Measurements from ENCODE around the gene PSMD9. TPM values are rescaled to one million over a fixed set of nuclear protein-coding genes. Genes with fewer than 3 reads are reported as not detected.
"Not testable (repeated sequence)": the region's sequence is repeated elsewhere in the genome, so short reads cannot be mapped to it uniquely, and the experiment has no call there.

The PSMD9 gene
- total RNA-seq, 1 experiment from 2014 or later = 150 TPM

DNA sequence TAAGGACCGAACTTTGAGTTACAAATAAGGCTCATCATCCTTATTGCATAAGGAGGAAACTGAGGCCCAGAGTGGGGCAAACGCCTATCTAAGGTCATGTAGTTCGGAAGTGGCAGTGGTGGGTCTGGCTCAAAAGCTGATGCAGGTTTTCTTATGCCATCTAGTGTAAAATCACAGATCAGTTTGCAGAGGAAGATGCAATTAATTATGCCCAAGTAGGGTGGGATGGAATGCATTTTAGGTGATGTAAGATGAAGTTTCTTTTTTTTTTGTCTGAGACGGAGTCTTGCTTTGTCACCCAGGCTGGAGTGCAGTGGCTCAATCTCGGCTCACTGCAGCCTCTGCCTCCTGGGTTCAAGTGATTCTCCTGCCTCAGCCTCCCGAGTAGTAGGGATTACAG is 1.1 kb downstream of the PSMD9 start:
- DNase-seq (ENCODE audit: low read depth in 1 of 2, low spot score in 2 of 2); H3K9me3 ChIP-seq (replicated peaks); H3K27me3 ChIP-seq (replicated peaks); H3K27ac ChIP-seq: not testable (repeated sequence)
- Histone ChIP-seq H3K36me3 (peaks cover 22% of the 10 kb centered on the region), H3K4me3 (peak overlapping the region; percentile 77), H3K4me1 (replicated peaks) (peaks cover 29% of the 10 kb centered on the region)

DNA sequence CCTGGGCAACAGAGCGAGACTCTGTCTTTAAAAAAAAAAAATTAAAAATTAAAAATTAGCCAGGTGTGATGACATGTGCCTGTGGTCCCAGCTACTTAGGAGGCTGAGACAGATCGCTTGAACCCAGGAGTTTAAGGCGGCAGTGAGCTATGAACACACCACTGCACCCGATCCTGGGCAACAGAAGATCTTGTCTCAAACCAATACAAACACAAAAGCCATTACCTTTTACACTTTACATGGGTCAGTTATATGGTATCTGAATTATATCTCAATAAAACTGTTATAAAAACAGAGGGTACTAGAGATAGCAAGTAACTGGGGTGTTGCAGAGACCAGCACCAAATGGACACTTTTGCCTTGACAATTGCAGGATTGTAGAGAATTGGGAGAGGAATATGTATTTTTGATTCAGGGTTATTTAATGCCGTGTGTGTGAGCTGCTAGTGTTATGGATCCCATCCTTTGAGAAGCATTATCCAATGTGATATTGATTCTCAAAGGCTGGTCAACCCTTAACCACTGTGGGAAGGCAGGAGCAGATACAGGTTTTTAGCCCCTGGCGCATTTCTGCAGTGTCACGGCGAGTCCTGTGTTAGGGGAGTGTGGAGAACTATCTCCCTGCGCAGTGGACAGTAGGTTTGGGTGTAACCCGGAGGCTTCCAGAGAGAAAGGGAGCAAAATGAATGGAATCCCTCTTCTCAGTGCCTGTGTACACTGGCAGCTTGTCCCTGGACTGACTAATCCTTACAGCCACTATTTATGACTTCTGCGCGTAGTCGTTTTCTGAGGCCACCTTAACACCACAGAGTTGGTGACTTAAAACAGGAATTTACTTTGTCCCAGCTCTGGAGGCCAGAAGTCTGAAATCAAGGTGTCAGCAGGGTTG is 4.3 kb downstream of the PSMD9 start:
- Histone ChIP-seq H3K27me3 (replicated peaks) (no peaks in the 10 kb centered on the region), H3K36me3 (peaks cover 49% of the 10 kb centered on the region), H3K27ac (peak overlapping the region; percentile 37; the same call in 1 of the 2 replicates), H3K4me3 (no peak overlapping the region), H3K4me1 (replicated peaks) (peaks cover 28% of the 10 kb centered on the region), H3K9me3 (replicated peaks) (no peaks in the 10 kb centered on the region)
- DNase-seq (ENCODE audit: low read depth in 1 of 2, low spot score in 2 of 2) = no peak

DNA sequence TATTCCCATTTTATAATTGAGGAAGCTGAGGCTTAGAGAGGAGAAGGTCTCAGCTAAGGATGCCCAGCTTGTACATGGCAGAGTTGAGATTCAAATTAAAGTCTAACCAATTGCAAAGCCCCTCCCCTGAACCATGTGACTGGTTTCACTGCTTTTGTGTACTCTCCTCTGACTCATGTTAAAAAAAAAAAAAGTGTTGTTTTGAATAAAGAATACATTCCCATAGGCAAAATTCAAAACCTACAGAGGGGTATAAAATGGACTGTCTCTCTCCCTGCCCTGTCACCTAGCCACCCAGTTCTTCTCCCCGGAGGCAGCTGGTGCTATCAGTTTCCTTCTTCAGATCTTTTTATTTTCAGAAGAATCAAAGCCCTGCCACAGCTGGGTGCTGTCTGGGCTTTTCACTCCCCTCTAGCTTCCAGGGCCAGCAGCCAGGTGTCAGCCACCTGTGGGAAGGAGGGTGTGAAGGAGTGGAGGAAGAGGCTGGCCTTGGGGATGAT is 5.4 kb downstream of the PSMD9 start:
- DNase-seq (ENCODE audit: low read depth in 1 of 2, low spot score in 2 of 2) = peak; percentile 55 to 58

GRCh38 chr12:121894633-121895032 is 6.0 kb downstream of the PSMD9 start:
- Histone ChIP-seq H3K27me3 (replicated peaks) (no peaks in the 10 kb centered on the region), H3K4me3 (no peak overlapping the region), H3K4me1 (replicated peaks) (peaks cover 21% of the 10 kb centered on the region), H3K36me3 (peaks cover 60% of the 10 kb centered on the region), H3K27ac (no peak overlapping the region), H3K9me3 (replicated peaks) (no peaks in the 10 kb centered on the region)
- DNase-seq (ENCODE audit: low read depth in 1 of 2, low spot score in 2 of 2) = no peak

More for the DNA sequence above, 5.4 kb downstream of the PSMD9 start:
- Histone ChIP-seq H3K36me3 (peaks cover 54% of the 10 kb centered on the region), H3K4me3 (no peak overlapping the region), H3K27ac (peak overlapping the region; percentile 37), H3K9me3 (replicated peaks) (no peaks in the 10 kb centered on the region), H3K27me3 (replicated peaks) (no peaks in the 10 kb centered on the region), H3K4me1 (replicated peaks) (peaks cover 24% of the 10 kb centered on the region)

DNA sequence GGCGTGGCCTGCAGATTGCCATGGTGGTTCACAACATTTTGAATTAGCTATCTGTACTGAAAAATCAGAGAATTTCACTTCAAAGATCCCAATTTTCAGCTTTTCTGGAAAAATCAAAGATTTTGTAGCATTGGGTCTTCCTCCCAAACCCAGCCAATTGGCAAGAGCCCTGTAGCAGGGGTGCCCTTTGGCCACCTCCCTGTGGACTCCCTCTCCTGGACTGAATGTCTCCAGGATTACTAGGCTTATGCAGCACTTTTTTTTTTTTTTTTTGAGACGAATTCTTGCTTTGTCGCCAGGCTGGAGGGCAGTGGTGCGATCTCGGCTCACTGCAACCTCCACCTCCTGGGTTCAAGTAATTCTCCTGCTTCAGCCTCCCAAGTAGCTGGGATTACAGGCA is 9.7 kb downstream of the PSMD9 start:
- Histone ChIP-seq H3K27ac (no peak overlapping the region), H3K4me3 (no peak overlapping the region), H3K36me3 (peaks cover 82% of the 10 kb centered on the region), H3K27me3 (replicated peaks) (no peaks in the 10 kb centered on the region), H3K9me3 (replicated peaks) (no peaks in the 10 kb centered on the region), H3K4me1 (replicated peaks) (peaks cover 13% of the 10 kb centered on the region)
- DNase-seq (ENCODE audit: low read depth in 1 of 2, low spot score in 2 of 2) = no peak

GRCh38 chr12:121899590-121899989 is 11.0 kb downstream of the PSMD9 start:
- no peak overlapping the region for H3K4me3 ChIP-seq
- H3K27me3 ChIP-seq (replicated peaks) = no peaks in the 10 kb centered on the region
- DNase-seq (ENCODE audit: low read depth in 1 of 2, low spot score in 2 of 2) = no peak
- H3K4me1 ChIP-seq (replicated peaks) = peaks cover under 1% of the 10 kb centered on the region; the same call in 1 of the 2 replicates
- peaks cover 86% of the 10 kb centered on the region for H3K36me3 ChIP-seq
- no peaks in the 10 kb centered on the region for H3K9me3 ChIP-seq (replicated peaks)
- H3K27ac ChIP-seq = no peak overlapping the region

DNA sequence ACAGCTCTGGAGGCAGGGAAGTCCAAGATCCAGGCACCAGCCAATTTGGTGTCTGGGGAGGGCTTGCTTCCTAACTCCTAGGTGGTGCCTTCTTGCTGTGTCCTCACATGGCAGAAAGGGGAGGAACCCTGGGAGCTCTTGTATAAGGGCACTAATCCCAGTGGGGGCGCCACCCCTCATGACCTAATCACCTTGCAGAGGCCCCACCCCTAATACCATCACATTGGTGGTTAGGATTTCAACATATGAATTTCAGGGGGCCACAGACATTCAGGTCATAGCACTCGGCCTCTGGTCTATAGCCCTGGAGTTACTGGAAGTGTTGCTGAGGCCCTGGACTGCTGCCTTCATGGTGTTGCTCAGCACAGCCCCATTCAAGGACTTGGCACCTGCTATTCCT is 14.6 kb downstream of the PSMD9 start:
- peaks cover 77% of the 10 kb centered on the region for H3K36me3 ChIP-seq
- DNase-seq (ENCODE audit: low read depth in 1 of 2, low spot score in 2 of 2) = no peak
- no peaks in the 10 kb centered on the region for H3K9me3 ChIP-seq (replicated peaks)
- H3K27ac ChIP-seq = no peak overlapping the region
- H3K27me3 ChIP-seq (replicated peaks) = no peaks in the 10 kb centered on the region
- H3K4me3 ChIP-seq = no peak overlapping the region
- H3K4me1 ChIP-seq (replicated peaks) = no peaks in the 10 kb centered on the region

DNA sequence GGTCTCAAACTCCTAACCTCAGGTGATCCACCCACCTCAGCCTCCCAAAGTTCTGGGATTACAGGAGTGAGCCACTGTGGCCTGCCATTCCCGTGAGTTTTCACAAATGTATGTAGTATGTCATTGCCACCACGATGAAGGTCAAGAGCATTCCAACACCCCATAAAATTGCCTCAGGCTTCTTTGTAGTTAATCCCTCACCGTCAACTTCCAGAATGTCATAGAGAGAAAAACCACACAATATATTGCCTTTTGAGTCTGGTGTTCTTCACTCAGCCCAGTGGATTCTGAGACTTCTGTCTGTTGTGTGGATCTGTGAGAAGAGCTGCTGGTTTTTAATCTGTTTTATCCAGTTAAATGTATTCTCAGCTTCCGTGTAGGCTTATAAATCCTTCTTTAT is 17.2 kb downstream of the PSMD9 start:
- Histone ChIP-seq H3K4me1 (replicated peaks) (no peaks in the 10 kb centered on the region), H3K4me3 (no peak overlapping the region), H3K36me3 (peaks cover 75% of the 10 kb centered on the region), H3K9me3 (replicated peaks) (no peaks in the 10 kb centered on the region), H3K27ac (no peak overlapping the region), H3K27me3 (replicated peaks) (no peaks in the 10 kb centered on the region)
- no peak for DNase-seq (ENCODE audit: low read depth in 1 of 2, low spot score in 2 of 2)

DNA sequence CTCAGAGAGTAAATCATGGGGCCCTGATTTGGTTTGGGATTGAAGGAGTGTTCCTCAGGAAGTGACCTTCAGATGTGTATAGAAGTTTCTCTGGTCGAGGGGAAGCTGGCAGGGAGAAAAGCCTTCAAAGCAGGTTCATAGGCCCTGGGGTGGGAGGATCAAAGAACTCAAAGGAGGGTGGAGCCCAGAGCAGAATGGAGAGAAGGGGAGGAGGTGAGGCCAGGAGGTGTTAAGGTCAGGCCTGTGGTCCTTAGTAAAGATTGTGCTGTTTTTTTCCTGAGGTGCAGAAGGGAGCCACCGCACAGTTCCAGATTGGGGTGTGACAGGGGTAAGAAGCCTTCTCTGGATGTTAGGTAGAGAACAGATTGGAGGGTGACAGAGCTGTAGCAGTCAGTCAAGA is 20.1 kb downstream of the PSMD9 start:
- DNase-seq (ENCODE audit: low read depth in 1 of 2, low spot score in 2 of 2) = no peak
- Histone ChIP-seq H3K27me3 (replicated peaks) (no peaks in the 10 kb centered on the region), H3K27ac (no peak overlapping the region), H3K9me3 (replicated peaks) (no peaks in the 10 kb centered on the region), H3K36me3 (peaks cover 68% of the 10 kb centered on the region), H3K4me3 (no peak overlapping the region), H3K4me1 (replicated peaks) (no peaks in the 10 kb centered on the region)

GRCh38 chr12:121911824-121912585 is 23.4 kb downstream of the PSMD9 start:
- Histone ChIP-seq H3K4me1 (replicated peaks) (no peaks in the 10 kb centered on the region), H3K27ac (no peak overlapping the region), H3K36me3 (peaks cover 77% of the 10 kb centered on the region), H3K9me3 (replicated peaks) (no peaks in the 10 kb centered on the region), H3K4me3 (no peak overlapping the region), H3K27me3 (replicated peaks) (no peaks in the 10 kb centered on the region)
- DNase-seq (ENCODE audit: low read depth in 1 of 2, low spot score in 2 of 2) = no peak

DNA sequence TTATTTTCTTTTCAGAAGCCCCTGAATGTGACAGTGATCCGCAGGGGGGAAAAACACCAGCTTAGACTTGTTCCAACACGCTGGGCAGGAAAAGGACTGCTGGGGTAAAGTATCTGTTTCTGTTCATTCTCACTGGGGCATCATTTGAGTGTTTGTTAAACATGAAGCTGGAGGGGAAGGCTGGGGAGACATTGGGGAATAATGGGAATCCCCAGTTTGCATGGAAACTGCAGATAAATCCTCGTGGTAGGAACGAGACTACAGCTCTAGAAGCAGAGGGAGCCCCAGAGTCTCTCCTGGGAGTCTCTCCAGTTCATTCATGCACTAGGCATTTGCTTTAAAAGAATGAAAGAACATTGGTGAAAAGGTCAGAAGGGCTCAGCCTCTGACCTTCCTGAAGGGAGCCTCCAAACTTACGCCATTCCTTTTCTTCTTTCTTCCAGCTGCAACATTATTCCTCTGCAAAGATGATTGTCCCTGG is 27.3 kb downstream of the PSMD9 start:
- DNase-seq (ENCODE audit: low read depth in 1 of 2, low spot score in 2 of 2) = no peak
- Histone ChIP-seq H3K27ac (no peak overlapping the region), H3K4me3 (no peak overlapping the region), H3K9me3 (replicated peaks) (no peaks in the 10 kb centered on the region), H3K4me1 (replicated peaks) (no peaks in the 10 kb centered on the region), H3K36me3 (peaks cover 71% of the 10 kb centered on the region), H3K27me3 (replicated peaks) (no peaks in the 10 kb centered on the region)

DNA sequence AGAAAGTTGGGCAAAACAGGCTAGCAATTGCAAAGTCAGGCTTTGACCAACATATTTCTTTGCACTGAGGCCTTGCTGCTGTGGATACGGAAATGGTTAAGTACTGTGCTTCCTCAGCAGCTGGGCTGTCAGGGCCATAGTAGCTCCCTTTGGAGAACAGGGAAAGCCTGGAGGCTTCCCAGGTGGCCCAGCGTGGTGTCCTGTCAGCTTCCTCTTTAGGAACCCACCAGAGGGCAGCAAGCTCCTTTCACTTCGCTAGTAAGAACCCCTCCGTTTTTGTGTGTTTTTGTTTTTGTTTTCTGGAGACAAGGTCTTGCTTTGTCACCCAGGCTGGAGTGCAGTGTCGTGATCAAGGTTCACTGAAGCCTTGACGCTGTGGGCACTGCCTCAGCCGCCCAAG is 28.1 kb downstream of the PSMD9 start:
- Histone ChIP-seq H3K27me3 (replicated peaks) (no peaks in the 10 kb centered on the region), H3K27ac (no peak overlapping the region), H3K36me3 (peaks cover 63% of the 10 kb centered on the region), H3K9me3 (replicated peaks) (no peaks in the 10 kb centered on the region), H3K4me1 (replicated peaks) (no peaks in the 10 kb centered on the region), H3K4me3 (no peak overlapping the region)
- DNase-seq (ENCODE audit: low read depth in 1 of 2, low spot score in 2 of 2) = peak in 1 of 2 experiments; percentile 11

DNA sequence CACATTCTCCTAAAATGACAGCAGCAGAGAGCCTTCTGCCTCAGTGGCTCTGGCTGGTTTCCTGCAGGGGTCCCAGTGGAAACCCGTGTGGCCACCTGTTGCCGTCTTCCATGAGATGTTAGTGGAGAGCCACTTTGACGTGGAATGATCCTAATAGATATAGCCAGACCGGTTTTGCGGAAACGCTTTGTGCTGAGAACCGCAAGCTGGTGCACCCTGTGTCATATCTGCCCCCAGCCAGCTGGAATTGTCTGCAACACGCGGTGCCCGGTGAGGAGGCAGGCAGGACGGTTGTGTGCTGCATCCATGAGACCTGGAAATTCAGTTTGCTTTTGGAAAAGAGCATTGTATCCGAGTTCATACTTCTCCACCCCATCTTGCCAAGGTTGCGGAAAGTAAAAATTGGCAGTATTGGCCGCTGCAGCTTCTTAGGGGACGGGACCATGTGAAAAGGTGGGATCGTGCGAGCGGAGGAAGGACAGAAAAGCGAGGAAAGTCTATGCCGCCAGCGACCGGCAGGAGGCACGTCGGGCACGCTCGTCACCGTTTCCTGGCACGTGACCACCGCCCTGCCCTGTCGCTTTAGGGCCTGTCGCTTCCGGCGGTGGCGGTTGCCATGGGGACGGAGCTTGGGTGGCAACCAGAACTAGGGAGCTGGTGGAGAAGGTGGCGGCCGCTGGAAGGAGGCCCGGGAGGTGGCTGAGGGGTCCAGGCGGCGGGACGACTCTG is 29.5 kb downstream of the PSMD9 start, which contains the start of gene CFAP251:
Gene CFAP251, plus strand, starts transcription at position 643 of the 729 bp plus-strand sequence. CDS start 2,714 bp downstream, outside the sequence.
- no peaks in the 10 kb centered on the region for H3K4me1 ChIP-seq (replicated peaks)
- H3K27ac ChIP-seq = no peak within 1 kb of the TSS
- peaks cover 57% of the 10 kb centered on the region for H3K36me3 ChIP-seq
- H3K27me3 ChIP-seq (replicated peaks) = no peaks in the 10 kb centered on the region
- DNase-seq (ENCODE audit: low read depth in 1 of 2, low spot score in 2 of 2) = no peak
- H3K9me3 ChIP-seq (replicated peaks) = no peaks in the 10 kb centered on the region
- no peak within 1 kb of the TSS for H3K4me3 ChIP-seq

Measured in SJSA1 (cell line).